B cell (primary cell): ENCODE measurements around the gene RALGAPA2.

Source experiments
- CTCF ChIP-seq: fragments of 200-600 bp; IDR thresholded peaks from one replicate; pipeline ENCODE4 v1.8.0; 2022; ENCODE audit warnings: antibody characterized with exemption, mild to moderate bottlenecking
- EZH2 ChIP-seq: IDR thresholded peaks from 2 replicates; pipeline ENCODE4 v1.6.1; 2012; ENCODE audit warnings: borderline replicate concordance, low read depth, mild to moderate bottlenecking, moderate library complexity, low read length; ENCODE audit not compliant: insufficient read depth, poor library complexity, severe bottlenecking

- TF ChIP-seq CTCF, result no peak
- TF ChIP-seq EZH2, result no peak
These were observed 104.4 kb downstream of the RALGAPA2 start for GRCh38 chr20:20608041-20608440.
